Cerebellar nuclear complex (tissue), 1 donor: ENCODE measurements around the gene CCDC3.
"Not testable (repeated sequence)": the region's sequence is repeated elsewhere in the genome, so short reads cannot be mapped to it uniquely, and the experiment has no call there.

ENCODE experiments used
- DNase-seq, 2 experiments: peaks; one replicate each; lab custom pipeline; 2025; lab: John Stamatoyannopoulos, UW

CCDC3 gene

DNA sequence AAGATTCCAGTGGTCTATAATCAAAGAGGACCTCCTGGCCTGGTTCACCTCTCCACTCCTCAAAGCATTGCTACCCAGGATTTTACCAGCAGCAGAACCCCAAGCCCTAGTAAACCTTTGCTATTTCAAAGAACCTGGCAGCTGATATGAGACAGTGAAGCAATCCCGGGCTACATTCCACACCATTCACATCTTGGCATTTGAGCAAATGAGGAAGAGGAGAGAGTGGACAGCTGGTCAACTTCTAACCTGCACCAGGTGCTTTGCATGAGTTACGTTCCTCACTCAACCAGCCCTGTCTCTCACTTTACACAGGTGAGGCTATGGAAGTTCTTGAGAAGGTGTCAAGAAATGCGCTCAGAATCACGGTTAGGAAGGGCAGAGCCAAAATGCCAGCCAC lies 1.1 kb downstream of the CCDC3 start:
- DNase-seq, result no peak

DNA sequence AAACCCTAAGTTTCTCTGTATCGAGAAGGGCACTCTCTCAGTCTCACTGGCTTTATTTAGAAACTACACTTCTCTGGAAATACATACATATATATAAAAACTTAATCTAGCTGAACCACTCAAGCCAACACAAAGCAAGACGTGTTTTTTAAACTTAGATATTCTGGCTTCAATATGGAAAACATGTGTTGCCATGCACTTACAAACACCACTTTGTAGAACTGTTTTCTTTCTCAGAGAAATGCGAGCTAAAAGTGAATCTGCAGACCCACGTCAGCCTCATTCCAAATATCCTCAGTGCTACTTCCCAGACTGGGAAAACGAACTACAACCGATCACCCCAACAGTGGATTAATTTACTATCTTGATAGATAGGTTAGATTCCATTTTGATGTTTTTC lies 1.7 kb downstream of the CCDC3 start:
- no peak for DNase-seq

DNA sequence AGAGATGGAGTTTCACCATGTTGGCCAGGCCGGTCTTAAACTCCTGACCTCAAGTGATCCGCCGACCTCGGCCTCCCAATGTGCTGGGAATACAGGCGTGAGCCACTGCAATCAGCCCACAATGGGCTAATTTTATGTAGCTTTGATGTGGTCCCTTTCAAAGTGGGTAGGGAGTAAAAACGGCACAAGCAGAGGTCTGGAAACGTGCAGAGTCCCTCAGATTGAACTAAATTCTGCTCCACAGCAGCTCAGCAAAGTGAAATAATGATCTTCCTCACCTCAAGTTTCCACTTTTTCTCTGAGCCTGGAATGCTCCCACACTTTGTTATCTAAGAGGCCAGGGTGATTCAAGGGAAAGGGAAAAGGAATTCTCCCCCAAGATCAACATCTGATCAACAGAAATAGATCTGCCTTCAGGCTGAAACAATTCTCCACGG lies 6.1 kb downstream of the CCDC3 start:
- DNase-seq, result no peak

DNA sequence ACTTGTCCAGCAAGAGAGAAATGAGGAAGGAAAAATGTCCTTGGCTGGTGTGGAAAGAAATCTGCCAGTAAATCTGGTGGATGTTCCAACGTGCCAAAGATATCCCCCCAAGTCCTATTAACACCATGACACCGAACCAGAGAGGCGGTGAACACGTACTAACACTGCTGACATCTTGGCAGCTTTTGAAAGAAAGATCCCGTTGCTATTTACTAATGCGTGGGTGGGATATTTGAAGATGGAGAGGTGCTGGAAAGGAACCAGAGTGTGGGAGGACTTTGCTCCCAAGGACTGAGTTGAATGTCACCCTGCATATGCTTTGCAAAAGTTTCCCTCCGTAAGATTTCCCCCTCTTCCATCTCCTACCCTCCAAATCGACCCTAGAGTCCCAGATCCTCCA lies 7.9 kb downstream of the CCDC3 start:
- no peak for DNase-seq

DNA sequence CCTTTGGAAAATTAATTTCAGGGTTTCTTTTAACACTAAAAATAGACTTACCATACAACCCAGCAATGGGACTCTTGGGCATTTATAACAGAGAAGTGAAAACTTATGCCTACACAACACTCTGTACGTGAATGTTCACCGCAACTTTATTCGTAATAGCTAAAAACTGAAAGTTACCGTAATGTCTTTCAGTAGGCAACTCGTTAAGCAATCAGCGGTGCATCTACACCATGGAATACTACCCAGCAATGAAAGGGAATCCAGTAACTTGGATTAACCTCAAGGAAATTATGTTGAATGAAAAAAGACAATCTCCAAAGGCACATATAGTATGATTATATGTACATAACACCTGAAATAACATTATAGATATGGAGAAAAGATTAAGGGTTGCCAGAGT lies 16.2 kb downstream of the CCDC3 start:
- no peak for DNase-seq

DNA sequence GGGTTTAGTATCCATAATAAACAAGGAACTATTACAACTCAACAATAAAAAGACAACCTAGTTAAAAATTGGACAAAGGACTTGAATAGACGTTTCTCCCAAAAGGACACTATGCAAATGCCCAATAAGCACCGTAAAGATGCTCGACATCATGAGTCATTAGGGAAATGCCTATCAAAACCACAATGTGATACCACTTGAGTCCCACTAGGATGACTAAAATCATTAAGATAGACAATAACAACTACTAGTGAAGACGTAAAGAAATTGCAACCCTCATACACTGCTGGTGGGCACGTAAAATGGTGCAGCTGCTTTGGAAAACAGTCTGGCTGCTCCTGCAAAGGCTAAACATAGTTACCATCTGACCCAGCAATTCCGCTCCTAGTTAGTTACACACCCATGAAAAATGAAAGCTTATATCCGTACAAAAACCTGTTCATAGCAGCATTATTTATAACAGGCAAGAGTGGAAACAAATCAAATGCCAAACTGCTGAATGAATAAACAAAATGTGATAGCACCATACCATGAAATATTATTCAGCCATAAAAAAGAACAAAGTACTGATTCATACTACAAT lies 17.3 kb downstream of the CCDC3 start:
- no peak for DNase-seq

DNA sequence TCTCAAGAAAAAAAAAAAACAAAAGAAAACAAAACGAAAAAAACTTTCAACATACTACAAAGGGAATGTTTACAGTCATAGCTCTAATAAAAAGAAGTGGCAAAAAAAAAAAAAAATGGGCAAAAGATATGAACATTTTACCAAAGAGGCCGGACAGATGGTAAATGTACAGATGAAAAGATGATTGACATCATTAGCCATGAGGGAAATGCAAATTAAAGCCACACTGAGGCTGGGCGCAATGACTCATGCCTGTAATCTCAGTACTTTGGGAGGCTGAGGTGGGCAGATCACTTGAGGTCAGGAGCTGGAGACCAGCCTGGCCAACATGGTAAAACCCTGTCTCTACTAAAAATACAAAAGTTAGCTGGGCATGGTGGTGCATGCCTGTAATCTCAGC lies 17.9 kb downstream of the CCDC3 start:
- DNase-seq, result not testable (repeated sequence)

DNA sequence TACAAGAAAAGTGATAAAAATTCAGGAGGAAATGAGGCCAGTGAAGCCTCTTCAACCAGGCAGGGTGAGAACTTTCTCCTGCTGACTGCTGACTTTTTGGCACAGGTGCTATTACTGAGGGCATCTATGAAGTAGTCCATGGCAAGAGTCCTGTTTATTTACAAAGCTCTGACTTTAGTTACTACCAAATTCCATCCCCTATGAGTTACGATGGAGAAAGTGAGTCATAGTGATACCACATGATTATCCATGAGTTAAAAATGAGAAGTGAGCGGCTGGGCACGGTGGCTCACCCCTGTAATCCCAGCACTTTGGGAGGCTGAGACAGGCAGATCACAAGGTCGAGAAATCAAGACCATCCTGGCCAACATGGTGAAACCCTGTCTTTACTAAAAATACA lies 19.9 kb downstream of the CCDC3 start:
- DNase-seq, result no peak

DNA sequence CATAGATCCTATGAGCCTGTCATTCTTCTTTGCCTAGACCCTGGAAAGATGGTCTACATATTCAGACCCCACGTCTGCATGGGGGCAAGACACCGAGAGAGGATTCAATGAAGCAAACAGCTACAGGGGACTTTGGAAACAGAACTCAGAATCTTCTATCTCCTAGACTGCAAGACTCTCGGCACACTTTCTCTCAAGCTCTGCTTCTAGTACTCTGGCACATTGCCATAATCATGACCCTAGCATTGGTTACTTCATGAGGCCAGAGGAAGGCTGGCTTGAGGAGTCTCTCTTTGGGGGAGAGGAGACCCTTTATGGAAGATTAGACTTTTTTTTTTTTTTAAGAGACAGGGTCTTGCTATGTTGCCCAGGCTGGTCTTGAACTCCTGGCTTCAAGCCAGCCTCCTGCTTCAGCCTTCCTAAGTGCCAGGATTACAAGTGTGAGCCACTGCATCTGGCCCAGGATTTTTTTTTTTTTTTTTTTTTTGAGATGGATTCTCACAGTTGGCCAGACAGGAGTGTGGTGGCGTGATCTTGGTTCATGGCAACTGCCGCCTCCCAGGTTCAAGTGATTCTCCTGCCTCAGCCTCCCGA lies 20.7 kb downstream of the CCDC3 start:
- DNase-seq, result no peak

DNA sequence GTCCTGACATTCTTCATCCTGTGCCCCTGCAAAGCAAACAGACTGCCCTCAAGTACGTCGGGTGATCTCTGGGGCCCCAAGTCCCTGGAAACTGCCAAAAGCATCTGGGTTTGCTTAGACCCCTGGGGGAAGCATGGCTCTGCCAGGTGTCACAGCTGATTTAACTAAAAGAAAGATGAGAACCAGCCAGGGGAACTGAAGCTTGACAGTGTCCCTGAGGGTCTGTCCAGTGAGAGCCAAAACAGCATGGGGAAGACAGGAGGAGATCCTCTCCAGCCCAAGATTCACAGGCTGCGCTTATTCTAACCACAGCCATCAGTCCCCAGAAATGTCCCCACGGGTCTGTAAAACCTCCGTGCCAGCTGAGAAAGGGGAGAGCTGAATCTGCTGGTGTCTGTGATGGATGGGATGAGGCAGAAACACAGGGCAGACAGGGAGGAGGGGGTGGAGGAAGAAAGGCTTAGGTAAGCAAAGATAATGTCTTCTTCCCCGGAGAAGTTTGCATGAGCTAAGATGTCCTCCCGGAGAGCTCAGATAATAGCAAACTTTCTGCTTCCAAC lies 21.3 kb downstream of the CCDC3 start:
- DNase-seq, result no peak

DNA sequence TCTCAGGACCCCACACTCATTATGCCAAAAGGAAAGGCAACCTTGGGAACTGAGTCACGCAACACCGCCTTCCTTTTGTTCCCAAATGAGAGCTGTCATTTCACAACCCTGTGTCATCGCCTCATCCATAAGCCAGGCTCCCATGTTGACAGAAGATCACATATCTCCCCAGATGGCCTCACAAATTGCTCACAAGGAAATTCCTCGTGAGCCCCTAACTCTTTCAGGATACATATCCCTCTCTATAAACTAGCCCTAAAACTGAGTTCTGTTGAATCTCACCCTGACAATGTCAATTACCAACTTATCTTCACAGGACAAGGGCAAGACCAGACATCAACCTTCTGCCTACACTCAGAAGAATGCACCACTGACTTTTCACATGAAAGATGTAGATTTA lies 22.6 kb downstream of the CCDC3 start:
- no peak for DNase-seq

DNA sequence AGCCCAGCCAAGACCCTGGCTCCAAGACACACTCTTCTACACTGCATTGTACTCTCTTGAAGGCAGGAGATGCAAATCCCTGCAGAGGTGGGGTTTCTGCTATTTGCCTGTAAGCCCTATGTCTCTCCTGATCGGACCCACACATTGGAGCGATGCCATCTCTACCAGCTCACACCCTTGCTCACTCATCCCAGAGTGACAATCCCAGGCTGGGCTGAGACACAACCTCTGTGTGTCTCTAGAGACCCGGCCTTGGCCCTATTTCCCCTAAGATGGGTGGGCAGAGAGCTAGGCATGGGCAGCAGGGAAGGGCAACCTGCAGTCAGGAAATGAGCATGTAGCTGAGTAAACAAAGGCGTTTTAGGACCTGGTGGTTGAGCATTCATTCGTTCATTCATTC lies 25.6 kb downstream of the CCDC3 start:
- DNase-seq, result no peak

DNA sequence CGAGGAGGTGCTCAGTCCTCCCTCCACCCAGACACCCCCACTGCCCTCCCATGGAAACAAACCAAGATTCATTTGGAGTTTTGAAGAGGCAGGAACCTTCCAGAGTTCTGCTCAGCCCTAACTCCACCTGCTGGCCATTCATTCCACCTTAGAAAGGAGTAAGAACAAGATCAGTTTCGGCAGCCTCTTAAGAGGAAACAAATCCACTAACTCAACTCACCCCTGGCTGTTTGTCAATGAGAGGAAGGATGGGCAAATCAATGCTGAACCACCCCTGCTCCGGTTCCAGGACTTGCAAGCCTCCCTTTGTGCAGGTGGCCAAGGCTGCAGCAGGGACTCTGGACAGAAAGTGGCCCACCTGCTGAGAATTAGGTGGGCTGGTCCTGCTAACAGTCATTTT lies 26.2 kb downstream of the CCDC3 start:
- DNase-seq, result no peak

DNA sequence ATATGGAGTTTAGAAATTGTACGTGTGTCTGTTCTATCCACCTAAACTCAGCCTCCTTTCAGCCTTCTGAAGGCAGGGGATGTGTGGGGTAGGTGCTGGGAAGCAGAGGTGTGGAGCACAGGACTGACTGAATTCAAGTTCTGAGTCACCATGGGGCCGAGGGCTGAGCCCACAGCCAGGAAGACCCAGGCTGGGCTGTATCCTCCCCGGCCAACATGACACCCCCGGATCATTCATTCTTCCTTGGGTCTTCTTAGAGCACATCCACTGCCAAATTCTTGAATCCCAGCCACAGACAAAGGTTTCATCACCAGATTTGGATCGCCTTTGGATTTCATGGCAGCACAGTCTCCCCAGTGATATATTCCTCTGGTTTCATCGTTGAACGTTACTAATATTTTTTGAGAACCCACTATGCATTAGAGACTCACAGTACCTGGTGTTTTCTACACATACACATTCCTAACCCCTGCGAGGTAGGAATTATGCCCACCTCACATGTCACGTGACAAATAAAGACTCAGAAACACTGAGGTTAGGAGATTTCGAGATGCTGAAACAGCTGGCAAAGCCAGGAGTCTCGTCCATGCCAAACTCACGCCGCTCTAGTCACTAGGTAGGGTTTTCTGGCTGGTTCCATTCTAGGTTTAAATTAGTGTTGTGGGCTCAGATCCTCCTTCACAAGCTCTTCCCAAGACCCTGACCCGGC lies 26.9 kb downstream of the CCDC3 start:
- DNase-seq, result no peak

DNA sequence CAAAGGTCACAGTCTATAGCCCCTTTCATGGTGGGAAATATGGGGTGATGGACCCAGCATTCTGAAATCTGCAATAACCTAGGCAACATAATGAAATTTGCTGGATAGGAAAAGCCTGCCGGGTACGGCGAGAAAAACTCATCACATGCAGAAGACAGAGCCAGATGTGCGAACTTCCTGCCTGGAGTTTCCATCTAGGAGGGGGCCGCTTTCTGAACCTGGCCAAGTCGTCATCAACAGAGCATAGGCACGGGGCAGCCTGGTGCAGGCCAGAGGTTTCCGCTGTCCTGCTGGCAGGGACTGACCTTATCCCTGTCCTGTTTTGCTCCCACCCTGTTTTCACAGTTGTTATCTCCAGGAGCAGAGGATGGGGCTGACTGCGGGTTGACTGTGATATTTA lies 27.4 kb downstream of the CCDC3 start:
- DNase-seq, result no peak

DNA sequence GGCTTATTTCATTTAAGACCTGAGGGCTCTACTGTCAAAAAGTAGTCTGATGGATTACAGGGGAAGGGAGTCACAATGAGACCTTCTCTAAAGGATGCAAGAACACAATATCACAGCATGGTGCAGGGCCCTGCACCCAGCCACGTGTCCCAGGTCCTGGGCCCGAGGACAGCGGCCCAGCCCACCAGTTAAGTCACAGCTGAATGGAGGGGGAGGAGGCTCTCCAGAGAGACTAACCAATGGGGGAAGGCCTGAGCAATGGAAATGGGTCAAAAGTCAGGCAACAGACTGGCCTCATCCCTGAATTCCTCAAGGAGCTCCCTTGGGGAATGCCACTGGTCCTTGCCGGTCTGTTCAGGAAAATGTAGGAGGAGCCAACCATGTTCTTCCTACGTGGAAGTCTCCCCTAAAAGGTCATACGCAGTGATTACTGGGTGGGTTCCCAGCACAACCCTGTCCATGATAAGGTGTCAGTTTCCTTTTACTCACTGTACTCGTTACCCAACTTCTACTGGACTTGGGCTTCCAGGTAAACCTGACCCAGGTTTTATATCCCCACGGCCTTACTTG lies 28.3 kb downstream of the CCDC3 start:
- DNase-seq, result no peak

DNA sequence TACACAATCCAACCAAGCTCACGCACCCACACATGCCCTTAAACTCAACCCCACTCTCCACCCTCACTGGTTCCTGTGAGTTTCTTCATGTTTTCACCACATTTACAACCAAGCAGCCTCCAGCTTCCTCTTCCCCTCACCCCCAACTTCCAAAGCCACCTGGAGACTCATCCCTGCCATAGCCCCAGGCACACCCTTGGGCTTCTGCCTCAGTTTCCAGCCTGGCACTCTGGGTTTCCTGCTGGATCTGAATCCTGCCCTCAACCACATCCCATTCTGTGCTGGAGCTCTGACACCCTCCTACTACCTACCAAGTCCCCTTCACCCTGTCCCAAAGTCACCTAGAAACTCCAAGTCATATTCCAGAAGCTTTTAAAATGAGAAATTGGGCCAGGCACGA lies 29.4 kb downstream of the CCDC3 start:
- DNase-seq, result no peak

DNA sequence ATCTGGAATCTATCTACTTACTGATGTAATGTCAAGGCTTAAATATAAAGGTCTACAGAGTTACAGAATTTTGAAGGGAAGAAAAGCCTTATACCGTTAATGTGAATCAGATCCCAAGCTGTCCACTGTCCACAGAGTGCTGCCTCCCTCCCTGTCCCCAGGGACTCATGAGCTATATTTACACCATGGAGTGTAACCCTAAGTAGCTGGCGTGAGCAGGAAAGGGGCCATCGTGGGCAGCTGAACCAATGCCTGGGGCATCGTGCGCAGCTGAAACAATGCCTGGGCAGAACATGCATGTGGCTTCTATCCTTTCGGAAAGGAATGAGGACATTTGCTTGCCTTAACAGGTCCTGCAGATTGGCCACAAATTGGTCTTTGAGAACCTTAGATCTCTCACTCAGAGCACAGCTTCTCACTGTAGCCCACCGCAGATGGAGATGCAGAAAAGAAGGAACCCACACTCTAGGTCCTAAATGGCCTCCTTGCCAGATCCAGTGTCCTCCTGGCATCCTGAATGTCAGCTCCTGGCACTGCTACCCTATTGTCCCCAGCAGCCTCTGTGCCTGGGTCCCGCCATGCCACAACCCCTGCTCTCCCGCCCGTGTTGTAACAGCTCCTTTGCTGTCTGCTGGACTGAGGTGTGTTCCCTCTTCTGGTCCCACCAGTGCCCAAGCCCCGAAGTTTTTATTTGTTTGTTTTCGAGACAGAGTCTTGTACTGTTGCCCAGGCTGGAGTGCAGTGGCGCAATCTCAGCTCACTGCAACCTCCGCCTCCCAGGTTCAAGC lies 30.3 kb downstream of the CCDC3 start:
- DNase-seq, result no peak

DNA sequence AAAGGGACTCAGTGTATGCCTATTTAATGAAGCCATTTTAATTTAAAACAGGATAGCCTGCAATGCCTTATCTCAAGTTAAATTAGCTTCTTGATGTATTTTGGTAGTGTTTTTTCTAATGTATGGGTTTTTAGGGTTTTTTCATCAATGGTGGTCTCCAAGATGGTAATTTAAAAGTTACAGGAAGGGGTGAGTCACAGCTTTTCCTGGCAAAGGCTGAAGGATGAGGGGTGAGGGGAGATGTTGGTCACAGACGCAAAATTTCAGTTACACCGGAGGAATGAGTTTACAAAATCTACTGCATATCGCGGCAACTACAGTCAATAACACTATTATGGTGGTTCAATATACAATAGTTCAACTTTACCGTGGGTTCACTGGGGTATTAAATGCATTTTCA lies 31.6 kb downstream of the CCDC3 start:
- DNase-seq, result no peak

DNA sequence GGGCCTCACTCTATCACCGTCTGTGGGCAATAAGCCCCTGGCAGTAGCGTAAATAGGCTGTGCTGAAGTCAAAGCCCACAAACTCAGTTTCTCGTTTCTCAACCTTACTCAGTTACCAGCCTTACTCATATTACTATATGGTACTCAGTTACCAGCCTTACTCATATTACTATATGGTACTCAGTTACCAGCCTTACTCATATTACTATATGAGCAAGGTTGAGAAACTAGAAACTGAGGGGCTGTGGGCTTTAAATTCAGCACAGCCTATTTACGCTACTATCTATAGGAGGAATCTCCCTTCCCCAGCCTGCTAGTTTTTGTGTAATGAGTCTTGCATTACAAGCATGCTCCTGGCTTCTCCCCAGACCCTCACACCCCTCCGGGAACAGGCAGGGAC lies 35.4 kb downstream of the CCDC3 start:
- no peak for DNase-seq

DNA sequence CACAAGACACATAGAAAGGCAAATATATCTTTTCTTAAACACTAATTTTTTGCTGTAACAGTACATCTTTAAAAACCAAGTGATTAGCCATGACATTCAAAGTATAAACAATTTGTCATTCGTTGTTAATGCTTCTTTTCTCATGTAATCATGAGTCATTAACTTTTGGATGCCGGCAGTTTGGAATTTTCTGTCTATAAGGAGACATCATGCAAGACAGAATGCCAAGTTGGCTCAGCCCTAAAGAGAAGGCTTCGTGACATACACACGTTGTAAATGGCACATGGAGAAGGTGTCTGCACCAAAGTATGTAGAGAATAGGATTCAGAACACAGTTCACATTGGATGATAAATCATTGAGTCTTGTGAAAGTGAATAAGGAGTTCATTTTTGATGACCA lies 35.9 kb downstream of the CCDC3 start:
- DNase-seq, result no peak

DNA sequence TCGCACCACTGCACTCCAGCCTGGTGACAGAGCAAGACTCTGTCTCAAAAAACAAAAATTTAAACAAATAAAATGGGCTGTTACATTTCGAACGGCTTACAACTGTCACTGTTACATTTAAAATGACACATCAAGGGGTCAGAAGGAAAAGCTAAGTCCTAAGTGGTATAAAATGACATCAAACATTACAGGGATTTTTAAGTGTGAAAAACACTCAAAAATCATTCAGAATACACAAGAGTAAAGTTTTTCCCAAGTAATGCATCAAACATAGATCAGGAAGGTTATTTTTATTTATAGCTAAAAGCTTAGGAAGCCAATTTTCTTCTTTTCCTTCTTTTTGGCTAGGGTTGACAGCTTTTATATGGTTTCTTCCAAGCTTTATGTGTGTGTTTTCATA lies 39.0 kb downstream of the CCDC3 start:
- no peak for DNase-seq
